Peyer's patch (tissue), 4 donors: Measurements from ENCODE around the gene DOCK1. TPM values are rescaled to one million over a fixed set of nuclear protein-coding genes. Genes with fewer than 3 reads are reported as not detected.

Experiments
- DNase-seq, 3 donors: peaks; one replicate each; pipeline ENCODE4 v3.0.0-alpha.2; 2017 to 2019
- H3K27ac ChIP-seq, 4 donors: fragments of 200-600 bp; sonication (generic); one replicate each; pipeline ENCODE4 v1.5.1; 2016 to 2019
- H3K27me3 ChIP-seq, 2 donors: fragments of 200-600 bp; sonication (generic); one replicate each; pipeline ENCODE4 v1.5.1; 2019
- H3K36me3 ChIP-seq, 3 donors: fragments of 200-600 bp; sonication (generic); one replicate each; pipeline ENCODE4 v1.5.1; 2016 to 2019
- H3K4me1 ChIP-seq, 4 donors: fragments of 200-600 bp; sonication (generic); one replicate each; pipeline ENCODE4 v1.5.1; 2016 to 2019
- H3K4me3 ChIP-seq, 4 donors: fragments of 200-600 bp; sonication (generic); 1 replicate in 3 of 4; 2 replicates in 1 of 4; pipeline ENCODE4 v1.5.1; 2016 to 2019; ENCODE audit warnings: mild to moderate bottlenecking in 1 of 4
- H3K9me3 ChIP-seq, 4 donors: fragments of 200-600 bp; sonication (generic); one replicate each; pipeline ENCODE4 v1.5.1; 2016 to 2019; ENCODE audit warnings: mild to moderate bottlenecking in 1 of 4
- POLR2A ChIP-seq, 2 donors: fragments of 450-650 bp; IDR thresholded peaks; one replicate each; pipeline ENCODE4 v1.5.1; 2017; ENCODE audit warnings: antibody characterized with exemption in 2 of 2, mild to moderate bottlenecking in 2 of 2, moderate library complexity in 2 of 2
- total RNA-seq, 4 donors: library from RNA; depleted of rRNA; stranded (reverse); fragments of >200 nt; gene quantifications; one replicate each; pipeline ENCODE4 v1.1.0, GENCODE V29; 2016
- TF ChIP-seq, protein P1 (sequence below), 6 experiments: fragments of 450-650 bp in 4 of 6; fragments of 200-600 bp in 2 of 6; sonication (generic) in 1 of 6; IDR thresholded peaks; one replicate each; pipeline ENCODE4 v1.5.1; 2017 to 2019; ENCODE audit warnings: antibody characterized with exemption in 6 of 6, mild to moderate bottlenecking in 3 of 6, moderate library complexity in 1 of 6

The DOCK1 gene
- total RNA-seq, 4 donors from 2014 or later: 42.0 to 117 (median 92.2) TPM

DNA sequence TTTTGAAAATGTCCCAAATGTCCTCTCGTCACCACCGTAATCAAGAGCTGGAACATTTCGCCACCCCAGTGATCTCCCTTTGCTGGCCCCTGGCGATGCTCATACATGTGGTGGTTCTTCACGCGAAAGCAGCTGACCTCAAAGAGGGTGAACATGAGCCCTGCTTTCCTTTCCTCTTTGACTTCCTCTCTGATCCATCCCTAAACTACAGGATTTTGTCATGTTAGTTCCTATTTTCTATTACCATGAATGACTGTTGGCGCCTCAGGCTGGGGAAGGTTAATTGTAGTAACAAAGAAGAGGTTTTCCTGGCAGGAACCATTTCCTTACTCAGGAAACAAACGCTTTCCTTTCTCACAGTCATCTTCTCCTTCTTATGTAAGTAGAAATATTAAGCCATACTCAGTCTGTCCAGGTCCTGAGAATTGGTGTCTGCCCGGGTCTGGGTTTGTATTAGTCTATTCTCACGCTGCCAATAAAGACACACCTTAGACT, 176.7 kb downstream of the DOCK1 start:
- H3K4me1 ChIP-seq: no peaks in the 10 kb centered on the region
- no peak overlapping the region for H3K4me3 ChIP-seq
- H3K27ac ChIP-seq: no peak overlapping the region
- no peaks in the 10 kb centered on the region for H3K9me3 ChIP-seq
- peaks cover 0 to 8% (median 0%) of the 10 kb centered on the region in 3 donors for H3K36me3 ChIP-seq
- no peak for TF ChIP-seq POLR2A (IDR thresholded peaks at IDR 0.05)
- TF ChIP-seq, protein P1, sequence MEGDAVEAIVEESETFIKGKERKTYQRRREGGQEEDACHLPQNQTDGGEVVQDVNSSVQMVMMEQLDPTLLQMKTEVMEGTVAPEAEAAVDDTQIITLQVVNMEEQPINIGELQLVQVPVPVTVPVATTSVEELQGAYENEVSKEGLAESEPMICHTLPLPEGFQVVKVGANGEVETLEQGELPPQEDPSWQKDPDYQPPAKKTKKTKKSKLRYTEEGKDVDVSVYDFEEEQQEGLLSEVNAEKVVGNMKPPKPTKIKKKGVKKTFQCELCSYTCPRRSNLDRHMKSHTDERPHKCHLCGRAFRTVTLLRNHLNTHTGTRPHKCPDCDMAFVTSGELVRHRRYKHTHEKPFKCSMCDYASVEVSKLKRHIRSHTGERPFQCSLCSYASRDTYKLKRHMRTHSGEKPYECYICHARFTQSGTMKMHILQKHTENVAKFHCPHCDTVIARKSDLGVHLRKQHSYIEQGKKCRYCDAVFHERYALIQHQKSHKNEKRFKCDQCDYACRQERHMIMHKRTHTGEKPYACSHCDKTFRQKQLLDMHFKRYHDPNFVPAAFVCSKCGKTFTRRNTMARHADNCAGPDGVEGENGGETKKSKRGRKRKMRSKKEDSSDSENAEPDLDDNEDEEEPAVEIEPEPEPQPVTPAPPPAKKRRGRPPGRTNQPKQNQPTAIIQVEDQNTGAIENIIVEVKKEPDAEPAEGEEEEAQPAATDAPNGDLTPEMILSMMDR (IDR thresholded peaks at IDR 0.05): no peak
- no peaks in the 10 kb centered on the region for H3K27me3 ChIP-seq
- no peak for DNase-seq

- Histone ChIP-seq H3K36me3 (peaks cover 0 to 8% (median 0%) of the 10 kb centered on the region in 3 donors), H3K27ac (no peak overlapping the region), H3K4me3 (no peak overlapping the region), H3K4me1 (no peaks in the 10 kb centered on the region), H3K9me3 (no peaks in the 10 kb centered on the region), H3K27me3 (no peaks in the 10 kb centered on the region)
- no peak for TF ChIP-seq POLR2A (IDR thresholded peaks at IDR 0.05)
- TF ChIP-seq, protein P1 (IDR thresholded peaks at IDR 0.05): no peak
- no peak for DNase-seq
Measured at GRCh38 chr10:127082651-127083050, 177.4 kb downstream of the DOCK1 start.

GRCh38 chr10:127085957-127086356, 180.7 kb downstream of the DOCK1 start:
- H3K4me1 ChIP-seq: no peaks in the 10 kb centered on the region
- H3K27me3 ChIP-seq: no peaks in the 10 kb centered on the region
- no peak overlapping the region for H3K27ac ChIP-seq
- peaks cover 0 to 4% (median 0%) of the 10 kb centered on the region in 4 donors for H3K9me3 ChIP-seq
- no peaks in the 10 kb centered on the region for H3K36me3 ChIP-seq
- H3K4me3 ChIP-seq: no peak overlapping the region
- no peak for TF ChIP-seq POLR2A (IDR thresholded peaks at IDR 0.05)
- TF ChIP-seq, protein P1 (IDR thresholded peaks at IDR 0.05): no peak
- no peak for DNase-seq

DNA sequence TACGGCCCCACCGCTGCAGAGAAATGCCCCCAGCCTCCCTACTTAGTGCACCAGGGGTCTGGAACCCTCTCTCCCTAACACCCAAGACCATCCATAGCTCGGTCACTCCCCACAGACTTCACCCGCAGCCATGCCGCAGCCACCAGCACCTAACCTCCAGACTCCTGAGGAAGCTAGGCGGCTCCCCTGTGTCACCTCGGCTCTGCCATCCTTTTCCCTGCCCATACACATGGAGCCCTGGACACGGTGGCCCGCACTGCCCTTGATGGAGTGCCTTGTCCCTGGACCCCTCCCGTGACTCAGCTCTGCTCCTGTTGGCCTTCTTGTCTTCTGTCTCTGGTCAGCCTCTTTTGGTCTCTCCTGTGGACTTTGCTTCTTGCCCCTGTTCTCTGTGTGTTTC, 183.7 kb downstream of the DOCK1 start:
- no peak for DNase-seq
- H3K36me3 ChIP-seq: no peaks in the 10 kb centered on the region
- no peak overlapping the region for H3K27ac ChIP-seq
- H3K4me1 ChIP-seq: no peaks in the 10 kb centered on the region
- no peak for TF ChIP-seq POLR2A (IDR thresholded peaks at IDR 0.05)
- TF ChIP-seq, protein P1 (IDR thresholded peaks at IDR 0.05): no peak
- H3K9me3 ChIP-seq: peaks cover 0 to 4% (median 0%) of the 10 kb centered on the region in 4 donors
- H3K4me3 ChIP-seq: no peak overlapping the region
- H3K27me3 ChIP-seq: no peaks in the 10 kb centered on the region

- TF ChIP-seq, protein P1 (IDR thresholded peaks at IDR 0.05): no peak
- TF ChIP-seq POLR2A (IDR thresholded peaks at IDR 0.05): no peak
- no peaks in the 10 kb centered on the region for H3K27me3 ChIP-seq
- no peak overlapping the region for H3K27ac ChIP-seq
- H3K36me3 ChIP-seq: peaks cover 0 to 2% (median 0%) of the 10 kb centered on the region in 3 donors
- H3K9me3 ChIP-seq: peaks cover 0 to 4% (median 0%) of the 10 kb centered on the region in 4 donors
- DNase-seq: no peak
- no peaks in the 10 kb centered on the region for H3K4me1 ChIP-seq
- no peak overlapping the region for H3K4me3 ChIP-seq
Measured at GRCh38 chr10:127089446-127089845, 184.2 kb downstream of the DOCK1 start.

GRCh38 chr10:127090138-127090537, 184.9 kb downstream of the DOCK1 start:
- Histone ChIP-seq H3K36me3 (peaks cover 0 to 6% (median 0%) of the 10 kb centered on the region in 3 donors), H3K9me3 (peaks cover 0 to 4% (median 0%) of the 10 kb centered on the region in 4 donors), H3K27me3 (no peaks in the 10 kb centered on the region), H3K27ac (no peak overlapping the region), H3K4me1 (no peaks in the 10 kb centered on the region), H3K4me3 (no peak overlapping the region)
- DNase-seq: peak in 2 of 3 donors; percentile 73 to 76
- TF ChIP-seq, protein P1 (IDR thresholded peaks at IDR 0.05): no peak
- no peak for TF ChIP-seq POLR2A (IDR thresholded peaks at IDR 0.05)
